T-helper 2 cell treated with Interferon-gamma antibody and Interleukin-4, amounts not matched to agents 100 ng/mL and 5 ng/mL, for 36 hours (primary cell): ENCODE results near the gene EEFSEC. TPM values are rescaled to one million over a fixed set of nuclear protein-coding genes. Genes with fewer than 3 reads are reported as not detected.

Experiments
- intact Hi-C: fragments of 100-400 bp; cut with micrococcal nuclease; formaldehyde crosslinking; loops from one replicate; pipeline ENCODE4 v1.15.1; 2023
- total RNA-seq: library from RNA; stranded (reverse); gene quantifications from 2 replicates; pipeline ENCODE4 v1.2.3, GENCODE V29; 2022

EEFSEC gene
- total RNA-seq, 1 donor from 2014 or later = 18.2 TPM

DNA sequence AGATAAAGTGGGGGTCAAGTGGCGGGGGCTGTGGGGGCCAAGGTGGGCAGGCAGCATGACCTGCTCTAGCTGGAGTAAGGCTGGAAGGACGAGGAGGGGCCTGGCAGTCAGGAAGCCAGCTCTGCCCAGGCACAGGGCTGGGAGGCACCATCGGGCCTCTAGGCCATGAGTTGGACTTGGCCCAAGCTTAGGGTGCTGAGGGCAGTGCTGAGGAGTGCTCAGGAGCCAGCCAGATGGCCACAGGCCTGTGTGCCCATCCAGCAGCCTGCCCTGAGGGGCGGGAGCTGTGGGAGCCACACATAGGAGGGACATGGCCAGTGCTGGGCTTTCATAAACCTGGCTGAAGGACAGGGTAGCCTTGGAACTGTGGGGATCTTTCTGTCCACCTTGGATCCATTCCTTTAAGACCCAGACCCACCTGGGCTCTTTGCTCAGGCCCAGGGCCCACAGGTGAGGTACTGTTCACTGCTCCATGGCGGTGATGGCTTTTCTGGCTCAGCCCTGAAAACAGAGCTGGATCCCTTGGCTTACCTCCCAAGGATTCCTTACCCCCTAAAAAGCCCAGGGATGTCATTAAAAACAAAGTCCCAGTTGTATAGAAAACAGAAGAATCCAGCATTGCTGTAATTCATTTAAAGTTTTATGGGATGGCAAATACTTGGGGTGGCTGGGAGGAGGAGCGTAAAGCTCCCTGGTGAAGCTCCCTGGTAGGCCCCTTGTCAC is 176.4 kb downstream of the EEFSEC start:
- intact Hi-C loops = no loop called here

- intact Hi-C loops = no loop called here
Observed at GRCh38 chr3:128330214-128330842, 177.0 kb downstream of the EEFSEC start.

- intact Hi-C loops = no loop called here
Observed at GRCh38 chr3:128334086-128334645, 180.9 kb downstream of the EEFSEC start.

DNA sequence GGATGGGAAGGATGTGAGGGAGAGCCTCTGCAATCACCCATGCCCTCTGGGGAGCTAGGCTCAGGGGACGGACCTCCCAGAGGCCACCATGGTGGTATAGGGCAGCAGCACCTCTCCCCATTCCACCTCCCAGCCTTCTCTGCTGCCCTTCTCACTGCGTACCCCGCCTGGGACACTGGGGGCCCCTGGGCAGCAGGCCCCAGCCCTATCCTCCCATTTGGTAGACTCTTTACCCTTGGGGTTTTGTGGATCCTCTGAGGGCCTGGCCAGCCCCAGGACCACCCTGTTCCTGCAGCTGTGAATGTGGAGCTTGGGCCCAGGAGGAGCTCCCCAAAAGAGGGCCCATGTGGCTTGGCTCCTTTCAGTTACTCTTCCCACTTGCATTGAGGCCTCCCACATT is 181.5 kb downstream of the EEFSEC start:
- intact Hi-C loops = no loop called here

DNA sequence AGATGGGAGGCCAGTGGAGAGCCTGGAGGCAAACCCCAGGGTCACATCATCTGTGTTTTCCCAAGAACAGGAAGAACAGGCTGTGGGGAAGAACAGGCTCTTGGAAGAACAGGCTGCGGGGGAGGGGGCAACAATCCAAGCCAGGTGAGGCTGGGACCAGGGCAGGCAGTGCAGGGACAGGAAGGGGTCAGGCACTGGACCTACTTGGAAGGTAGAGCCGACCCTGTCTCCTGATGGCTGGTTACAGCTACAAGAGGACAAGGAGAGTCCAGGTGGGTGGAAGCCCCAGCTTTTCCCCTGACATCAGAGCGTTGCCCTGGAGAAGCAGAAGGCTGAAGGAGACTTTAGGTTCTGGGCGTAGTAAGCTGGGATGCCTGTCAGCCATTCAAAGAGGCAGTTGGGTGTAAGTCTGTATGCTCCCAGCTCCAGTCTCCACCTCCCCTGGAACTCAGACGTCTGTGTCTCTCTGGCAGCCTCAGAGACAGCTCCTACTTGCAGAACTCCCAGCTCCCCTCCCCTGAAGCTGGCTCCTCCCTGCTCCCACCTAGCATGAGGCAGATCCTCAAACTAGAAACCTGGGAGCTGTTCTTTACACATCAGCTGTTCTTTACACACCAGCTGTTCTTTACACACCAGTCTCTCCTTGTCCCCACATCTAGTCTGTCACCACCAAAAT is 182.5 kb downstream of the EEFSEC start:
- intact Hi-C loops = no loop called here

GRCh38 chr3:128336337-128337156 is 183.3 kb downstream of the EEFSEC start:
- intact Hi-C loops = no loop called here

- intact Hi-C loops = no loop called here
Observed at GRCh38 chr3:128337305-128337704, 184.0 kb downstream of the EEFSEC start.

DNA sequence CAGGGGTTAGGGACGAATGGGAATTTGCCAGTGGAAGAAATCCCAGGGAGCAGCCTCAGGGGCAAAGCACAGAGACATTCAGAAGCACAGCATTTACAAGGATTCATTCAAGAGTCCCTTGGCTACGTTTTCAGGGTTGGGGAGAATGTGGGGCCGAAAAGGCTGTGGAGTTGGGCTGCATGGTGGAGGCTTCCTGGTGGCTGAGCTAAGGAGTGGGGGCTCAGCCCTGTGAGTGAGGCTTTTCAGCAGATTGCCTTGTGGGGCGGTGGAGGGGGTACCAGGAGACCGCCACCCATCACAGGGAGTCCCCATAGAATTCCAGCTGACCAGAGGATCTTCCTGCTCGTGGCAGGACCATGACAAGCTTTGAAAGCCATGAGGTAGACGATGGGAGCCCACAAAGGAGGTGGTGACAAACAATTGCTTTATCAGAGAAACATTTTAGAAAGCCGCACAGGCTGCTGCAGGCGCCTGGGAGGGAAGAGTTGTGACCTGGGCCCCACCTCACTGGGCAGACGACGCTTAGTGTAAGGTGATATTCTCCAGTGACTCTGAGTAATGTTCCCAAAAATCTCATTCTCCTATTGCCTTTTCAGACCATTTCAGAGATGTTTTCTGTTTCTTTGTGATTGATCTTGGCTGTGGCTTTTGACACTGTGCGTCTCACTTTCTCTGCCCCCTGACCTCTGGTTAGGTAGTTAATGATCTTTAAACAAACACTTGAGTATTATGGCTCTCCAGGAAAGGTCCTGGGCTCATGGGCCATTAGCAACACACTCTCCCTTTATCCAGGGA is 185.5 kb downstream of the EEFSEC start:
- intact Hi-C loops = no loop called here

DNA sequence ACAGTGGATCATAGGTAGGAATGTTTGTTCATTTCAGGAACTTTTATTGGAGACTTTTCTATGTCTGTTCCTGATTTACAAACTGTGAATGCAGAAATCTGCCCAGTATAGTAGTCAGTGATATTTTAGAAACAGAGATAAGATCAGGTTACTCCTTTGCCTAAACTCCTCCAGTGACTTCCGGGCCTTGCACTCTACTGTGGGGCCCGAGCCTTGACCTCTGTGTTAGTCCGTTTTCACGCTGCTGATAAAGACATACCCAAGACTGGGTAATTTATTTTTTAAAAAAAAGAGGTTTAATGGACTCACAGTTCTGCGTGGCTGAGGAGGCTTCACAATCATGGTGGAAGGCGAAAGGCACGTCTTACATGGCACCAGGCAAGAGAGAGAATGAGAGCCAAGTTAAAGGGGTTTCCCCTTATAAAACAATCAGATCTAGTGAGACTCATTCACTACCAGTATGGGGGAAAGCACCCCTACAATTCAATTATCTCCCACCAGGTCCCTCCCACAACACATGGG is 186.3 kb downstream of the EEFSEC start:
- intact Hi-C loops = no loop called here

DNA sequence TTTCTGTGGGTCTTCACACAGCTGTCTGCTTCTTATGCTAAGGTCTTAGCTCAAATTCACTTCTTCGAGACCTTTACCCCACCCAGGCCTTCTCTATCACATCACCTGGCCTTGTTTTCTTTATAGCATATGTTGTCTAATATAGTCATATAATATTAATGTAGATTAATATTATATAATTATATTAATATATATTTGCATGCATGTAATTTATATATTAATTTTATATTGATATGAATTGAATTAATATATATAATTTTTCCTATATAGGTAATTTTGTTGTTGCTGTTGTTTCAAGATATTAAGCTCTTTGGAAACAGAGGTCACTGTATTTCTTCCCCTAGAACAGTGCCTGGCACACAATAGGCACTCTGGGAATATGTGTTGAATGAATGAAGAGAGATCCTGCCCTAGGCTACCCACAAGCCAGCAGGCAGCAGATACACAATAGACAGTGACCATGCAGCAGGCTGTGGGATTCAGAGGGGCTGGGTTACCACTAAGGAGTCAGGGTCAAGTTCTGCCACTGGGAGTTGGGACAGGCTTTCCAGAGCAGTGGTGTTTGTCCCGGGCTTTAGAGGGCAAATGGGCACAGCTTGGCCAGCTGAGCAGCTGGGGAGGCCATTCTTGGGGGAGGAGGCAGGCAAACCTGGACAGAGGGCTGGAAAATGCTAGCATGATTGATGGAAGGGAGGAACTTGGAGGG is 187.1 kb downstream of the EEFSEC start:
- intact Hi-C loops = no loop called here

DNA sequence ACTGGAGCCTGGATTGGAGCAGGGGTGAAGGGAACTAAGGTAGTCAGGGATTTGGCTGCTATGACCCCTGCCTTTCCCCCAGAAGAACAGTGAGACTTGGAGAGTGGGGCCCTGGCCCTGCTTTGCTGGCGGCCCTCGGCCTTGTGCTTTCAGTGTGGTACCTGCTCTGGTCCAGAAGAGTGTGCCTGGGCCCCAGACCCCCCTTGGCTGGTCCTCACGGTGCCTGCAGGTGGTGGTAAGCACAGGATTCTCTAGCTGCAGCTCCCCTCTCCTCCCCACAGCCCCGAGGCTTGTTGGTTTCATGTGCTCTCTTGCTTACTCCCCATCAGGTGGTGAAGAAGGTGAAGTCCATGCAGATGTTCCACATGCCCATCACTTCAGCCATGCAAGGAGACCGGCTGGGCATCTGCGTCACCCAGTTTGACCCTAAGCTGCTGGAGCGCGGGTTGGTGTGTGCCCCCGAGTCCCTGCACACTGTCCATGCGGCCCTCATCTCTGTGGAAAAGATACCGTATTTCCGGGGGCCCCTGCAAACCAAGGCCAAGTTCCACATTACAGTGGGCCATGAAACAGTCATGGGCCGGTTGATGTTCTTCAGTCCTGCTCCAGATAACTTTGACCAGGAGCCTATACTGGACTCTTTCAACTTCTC is 187.7 kb downstream of the EEFSEC start:
- intact Hi-C loops = no loop called here

- intact Hi-C loops = no loop called here
Observed at GRCh38 chr3:128341659-128342395, 188.5 kb downstream of the EEFSEC start.

DNA sequence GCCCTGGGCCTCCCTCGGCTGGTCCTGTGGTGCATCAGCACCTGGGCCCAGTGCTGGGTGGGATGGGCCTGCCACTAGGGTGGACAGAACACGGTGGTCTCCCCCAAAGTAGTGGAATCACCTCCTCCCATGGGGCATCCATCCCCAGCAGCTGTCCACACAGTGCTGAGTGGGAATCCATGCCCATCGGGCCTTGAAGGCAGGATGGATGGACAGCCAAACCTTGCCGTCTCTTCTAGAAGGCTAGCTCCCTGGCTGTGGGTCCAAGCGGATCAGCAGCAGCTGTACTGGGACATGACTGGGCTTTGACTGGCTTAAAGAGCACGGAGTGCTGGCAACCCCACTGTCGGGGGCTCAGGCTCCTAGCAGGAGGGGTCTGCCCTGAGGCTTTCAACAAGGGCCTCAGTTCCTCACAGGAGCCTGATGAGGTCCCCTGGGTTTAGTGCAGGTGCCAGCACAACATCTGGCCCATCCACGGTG is 189.5 kb downstream of the EEFSEC start:
- intact Hi-C loops = no loop called here

- intact Hi-C loops = no loop called here
Observed at GRCh38 chr3:128343287-128344051, 190.2 kb downstream of the EEFSEC start.

GRCh38 chr3:128344052-128344735 is 190.9 kb downstream of the EEFSEC start:
- intact Hi-C loops = no loop called here

- intact Hi-C loops = no loop called here
Observed at GRCh38 chr3:128345196-128345595, 191.9 kb downstream of the EEFSEC start.

- intact Hi-C loops = no loop called here
Observed at GRCh38 chr3:128346562-128346961, 193.3 kb downstream of the EEFSEC start.
